ENCODE measurements around the gene BABAM1. TPM values are rescaled to one million over a fixed set of nuclear protein-coding genes. Genes with fewer than 3 reads are reported as not detected.

BABAM1 gene
- total RNA-seq, 2 donors from 2014 or later, result 80.0 to 81.6 TPM

DNA sequence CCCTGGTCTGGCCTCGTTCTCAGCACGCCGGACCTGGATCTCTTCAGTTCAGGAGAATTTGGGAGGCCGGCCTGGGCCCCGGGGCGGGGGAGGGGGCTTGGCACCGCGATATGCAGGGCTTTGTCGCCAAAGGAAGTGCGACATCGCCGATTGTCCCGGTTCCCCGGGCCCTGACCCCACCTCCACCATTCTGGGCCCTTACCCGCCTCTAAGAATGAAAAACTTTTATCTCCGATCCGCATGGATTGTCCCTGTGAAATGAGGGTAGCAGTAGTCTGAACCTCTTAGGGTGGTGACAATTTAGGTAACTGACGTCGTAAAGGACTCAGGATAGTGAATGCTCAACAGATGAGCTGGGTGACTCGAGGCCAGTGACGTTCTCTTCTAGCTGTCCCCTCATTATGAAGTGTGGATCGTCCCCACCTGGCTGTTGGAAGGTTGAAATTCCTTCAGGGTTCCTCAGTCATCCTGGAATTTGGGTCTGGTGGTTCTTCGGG, 42.8 kb downstream of the BABAM1 start:
- no peak for DNase-seq (ENCODE audit: low spot score)
- H3K36me3 ChIP-seq, result no peaks in the 10 kb centered on the region
- no peaks in the 10 kb centered on the region for H3K9me3 ChIP-seq
- H3K4me1 ChIP-seq (replicated peaks), result peaks cover 11% of the 10 kb centered on the region
- peak overlapping the region; percentile 77 to 88 for H3K4me3 ChIP-seq
- intact Hi-C loops (cut with DNase I), result no loop called here
- H3K27ac ChIP-seq, result peak overlapping the region; percentile 52 to 69
- WGBS, result 7% methylated on average over 15 of the region's 23 CpGs
- no peaks in the 10 kb centered on the region for H3K27me3 ChIP-seq (replicated peaks; ENCODE audit: insufficient read depth)
- TF ChIP-seq POLR2AphosphoS5 (IDR thresholded peaks at IDR 0.05) (no peak), POLR2A (IDR thresholded peaks at IDR 0.05) (no peak)
- TF ChIP-seq, protein P1, sequence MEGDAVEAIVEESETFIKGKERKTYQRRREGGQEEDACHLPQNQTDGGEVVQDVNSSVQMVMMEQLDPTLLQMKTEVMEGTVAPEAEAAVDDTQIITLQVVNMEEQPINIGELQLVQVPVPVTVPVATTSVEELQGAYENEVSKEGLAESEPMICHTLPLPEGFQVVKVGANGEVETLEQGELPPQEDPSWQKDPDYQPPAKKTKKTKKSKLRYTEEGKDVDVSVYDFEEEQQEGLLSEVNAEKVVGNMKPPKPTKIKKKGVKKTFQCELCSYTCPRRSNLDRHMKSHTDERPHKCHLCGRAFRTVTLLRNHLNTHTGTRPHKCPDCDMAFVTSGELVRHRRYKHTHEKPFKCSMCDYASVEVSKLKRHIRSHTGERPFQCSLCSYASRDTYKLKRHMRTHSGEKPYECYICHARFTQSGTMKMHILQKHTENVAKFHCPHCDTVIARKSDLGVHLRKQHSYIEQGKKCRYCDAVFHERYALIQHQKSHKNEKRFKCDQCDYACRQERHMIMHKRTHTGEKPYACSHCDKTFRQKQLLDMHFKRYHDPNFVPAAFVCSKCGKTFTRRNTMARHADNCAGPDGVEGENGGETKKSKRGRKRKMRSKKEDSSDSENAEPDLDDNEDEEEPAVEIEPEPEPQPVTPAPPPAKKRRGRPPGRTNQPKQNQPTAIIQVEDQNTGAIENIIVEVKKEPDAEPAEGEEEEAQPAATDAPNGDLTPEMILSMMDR (IDR thresholded peaks at IDR 0.05), result no peak

DNA sequence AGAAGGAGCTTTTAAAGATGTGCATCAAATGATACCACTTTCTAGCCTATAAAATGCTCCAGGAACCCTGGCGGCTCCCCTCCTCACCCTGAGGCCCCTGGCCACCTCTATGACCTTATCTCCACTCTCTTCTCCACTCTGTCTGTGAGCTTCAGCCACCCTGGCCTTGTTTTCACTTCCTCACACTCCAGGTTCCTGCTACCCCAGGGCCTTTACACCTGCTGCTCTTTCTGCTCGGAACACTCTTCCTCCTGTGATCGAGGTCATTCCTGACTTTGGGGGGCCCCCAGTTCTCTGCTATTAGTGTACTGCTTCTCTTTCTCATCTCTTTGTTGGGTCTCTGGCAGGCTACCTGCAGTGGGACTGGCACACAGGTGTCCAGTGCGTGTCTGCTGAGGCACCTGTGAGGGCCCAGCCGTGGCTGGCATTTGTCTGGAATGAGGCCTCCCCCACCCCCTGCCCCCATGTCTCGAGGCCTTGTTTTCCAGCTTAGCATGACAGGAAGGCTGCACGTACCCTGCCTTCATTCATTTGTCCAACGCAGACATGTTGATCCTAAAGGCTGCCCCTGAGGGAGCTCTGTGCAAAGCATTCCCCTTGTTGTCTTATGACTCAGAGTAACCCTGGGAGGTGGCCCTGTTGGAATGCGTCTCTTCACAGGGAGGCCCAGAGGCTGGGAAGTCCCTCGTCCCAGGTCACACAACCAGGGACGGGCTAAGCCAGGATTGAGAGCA, 44.4 kb downstream of the BABAM1 start:
- TF ChIP-seq POLR2AphosphoS5 (IDR thresholded peaks at IDR 0.05) (no peak), POLR2A (IDR thresholded peaks at IDR 0.05) (no peak)
- TF ChIP-seq, protein P1 (IDR thresholded peaks at IDR 0.05), result no peak
- WGBS, result 73% methylated on average over 11 of the region's 11 CpGs
- no peak for DNase-seq (ENCODE audit: low spot score)

DNA sequence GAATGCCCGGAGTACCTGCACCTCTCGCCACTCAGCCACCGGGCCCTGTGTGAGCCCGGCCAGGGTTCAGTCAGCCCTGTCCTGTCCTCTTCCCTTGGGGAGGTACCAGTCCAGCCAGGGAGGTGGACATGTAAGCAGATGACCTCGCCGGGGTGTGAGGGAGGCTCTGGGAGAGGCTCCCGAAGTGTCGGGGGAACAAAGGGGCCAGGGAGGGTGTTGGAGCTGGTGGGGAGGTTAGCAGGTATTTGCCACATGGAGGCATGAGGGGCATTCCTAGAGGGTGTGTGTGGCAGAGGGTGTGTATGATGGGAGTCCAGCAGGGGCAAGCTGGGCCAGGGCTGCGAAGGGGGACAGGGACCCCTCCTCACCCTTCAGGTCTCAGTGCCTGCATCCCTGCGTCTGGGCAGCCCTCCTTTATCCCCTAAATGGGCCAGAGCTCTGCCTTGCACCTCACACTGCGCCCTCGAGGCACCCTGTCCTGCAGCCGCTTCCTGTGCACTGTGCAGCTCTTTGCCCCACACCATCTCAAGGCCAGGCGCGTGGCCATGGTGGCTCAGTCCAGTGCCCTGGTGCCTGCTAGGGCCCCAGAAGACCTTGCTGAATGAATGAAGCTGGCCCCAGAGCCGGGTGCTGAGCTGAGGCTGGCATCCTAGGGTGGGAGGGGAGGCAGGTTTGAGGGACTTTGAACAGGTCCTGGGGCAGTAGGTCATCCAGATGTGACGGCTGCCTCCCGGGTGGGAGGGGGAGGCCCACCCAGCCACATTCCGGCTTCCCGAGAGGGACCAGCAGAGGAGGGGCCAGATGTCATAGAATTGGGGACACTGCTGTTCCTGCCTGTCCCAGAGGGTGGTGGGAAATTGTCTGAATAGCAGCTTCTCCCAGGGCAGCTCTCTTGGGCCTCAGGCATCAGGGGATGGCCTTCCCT, 45.2 kb downstream of the BABAM1 start:
- no peak for DNase-seq (ENCODE audit: low spot score)
- Histone ChIP-seq H3K4me1 (replicated peaks) (peaks cover 8% of the 10 kb centered on the region), H3K27ac (no peak overlapping the region), H3K27me3 (replicated peaks; ENCODE audit: insufficient read depth) (no peaks in the 10 kb centered on the region), H3K9me3 (no peaks in the 10 kb centered on the region), H3K36me3 (no peaks in the 10 kb centered on the region), H3K4me3 (no peak overlapping the region)
- TF ChIP-seq POLR2AphosphoS5 (IDR thresholded peaks at IDR 0.05) (no peak), POLR2A (IDR thresholded peaks at IDR 0.05) (no peak)
- TF ChIP-seq, protein P1 (IDR thresholded peaks at IDR 0.05), result no peak
- 80% methylated on average over 18 of the region's 20 CpGs for WGBS
- intact Hi-C loops (cut with DNase I), result no loop called here

More for the DNA sequence above, 44.4 kb downstream of the BABAM1 start:
- peaks cover 9% of the 10 kb centered on the region for H3K4me1 ChIP-seq (replicated peaks)
- H3K36me3 ChIP-seq, result no peaks in the 10 kb centered on the region
- no peak overlapping the region for H3K4me3 ChIP-seq
- H3K27me3 ChIP-seq (replicated peaks; ENCODE audit: insufficient read depth), result no peaks in the 10 kb centered on the region
- intact Hi-C loops (cut with DNase I), result no loop called here
- H3K27ac ChIP-seq, result no peak overlapping the region
- no peaks in the 10 kb centered on the region for H3K9me3 ChIP-seq

DNA sequence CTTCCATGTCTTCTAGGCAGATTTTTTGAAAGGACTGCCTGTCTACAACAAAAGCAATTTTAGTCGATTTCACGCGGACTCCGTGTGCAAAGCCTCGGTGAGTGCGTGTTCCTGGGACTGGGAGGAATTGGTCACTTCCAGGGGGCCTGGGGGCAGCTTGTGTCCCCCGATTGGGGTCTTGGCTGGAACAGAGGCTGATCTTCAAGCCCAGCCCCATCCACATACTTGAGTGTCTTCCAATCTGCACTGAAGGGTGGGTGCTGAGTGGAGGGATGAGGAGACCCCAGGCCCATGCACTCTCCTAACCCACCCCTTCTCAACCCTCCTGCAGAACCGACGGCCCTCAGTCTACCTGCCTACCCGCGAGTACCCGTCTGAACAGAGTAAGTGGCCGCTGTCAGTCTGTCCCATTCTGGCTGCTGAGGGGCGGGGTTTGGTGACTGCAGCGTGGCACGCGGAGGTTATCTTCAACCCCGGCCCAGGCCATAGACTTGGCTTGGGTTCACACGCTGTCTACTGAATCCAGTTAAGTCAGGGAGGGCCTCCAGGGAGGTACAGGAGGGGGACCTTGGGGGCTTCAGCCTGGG, 46.9 kb downstream of the BABAM1 start:
- intact Hi-C loops (cut with DNase I), result no loop called here
- H3K4me1 ChIP-seq (replicated peaks), result peaks cover 8% of the 10 kb centered on the region
- TF ChIP-seq POLR2A (IDR thresholded peaks at IDR 0.05) (no peak), POLR2AphosphoS5 (IDR thresholded peaks at IDR 0.05) (no peak)
- TF ChIP-seq, protein P1 (IDR thresholded peaks at IDR 0.05), result no peak
- no peak overlapping the region for H3K4me3 ChIP-seq
- no peaks in the 10 kb centered on the region for H3K36me3 ChIP-seq
- no peaks in the 10 kb centered on the region for H3K9me3 ChIP-seq
- no peaks in the 10 kb centered on the region for H3K27me3 ChIP-seq (replicated peaks; ENCODE audit: insufficient read depth)
- DNase-seq (ENCODE audit: low spot score), result no peak
- no peak overlapping the region for H3K27ac ChIP-seq
- 92% methylated on average over 19 of the region's 19 CpGs for WGBS

Measured in prostate gland (tissue), 2 donors.